ENCODE measurements around the gene MYH9.
A peak's percentile ranks its signal among the peaks of the same experiment; 100 is the strongest.
"Not testable (repeated sequence)": the region's sequence is repeated elsewhere in the genome, so short reads cannot be mapped to it uniquely, and the experiment has no call there.

Gene MYH9

DNA sequence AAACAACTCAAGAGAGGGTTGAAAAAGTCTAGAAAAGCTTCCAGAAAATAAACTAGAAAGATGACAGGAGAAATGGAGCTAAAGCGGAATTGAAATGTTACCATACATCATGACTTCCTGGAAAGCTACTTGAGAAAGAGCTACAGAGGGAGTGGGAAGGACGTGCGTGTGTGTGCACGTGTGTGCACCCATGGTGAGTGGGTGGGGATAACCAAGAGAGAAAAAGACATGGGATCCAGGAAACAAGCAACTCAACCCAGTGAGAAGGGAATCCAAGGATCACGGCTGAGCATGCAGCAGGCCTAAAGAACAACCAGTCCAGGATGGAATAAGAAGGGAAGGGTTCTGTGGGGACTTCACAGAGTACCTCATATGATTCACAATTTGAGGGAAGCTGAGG, 113.2 kb downstream of the MYH9 start:
- DNase-seq: no peak
- intact Hi-C loops (cut with DNase I): no loop called here

DNA sequence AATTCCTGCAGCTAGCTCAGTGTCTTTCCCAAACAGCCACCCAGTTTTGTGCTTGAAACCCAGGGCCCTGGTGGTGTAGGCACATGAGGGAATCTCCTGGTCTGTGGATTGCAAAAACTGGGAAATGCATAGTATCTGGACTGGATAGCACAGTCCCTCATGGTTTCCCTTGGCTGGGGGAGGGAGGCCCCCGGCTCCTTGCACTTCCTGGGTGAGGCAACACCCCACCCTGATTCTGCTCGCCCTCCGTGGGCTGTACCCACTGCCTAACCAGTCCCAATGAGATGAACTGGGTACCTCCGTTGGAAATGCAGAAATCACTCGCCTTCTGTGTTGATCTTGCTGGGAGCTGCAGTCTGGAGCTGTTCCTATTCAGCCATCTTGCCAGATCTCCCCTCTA, 115.8 kb downstream of the MYH9 start:
- DNase-seq: peak in 1 of 42 donors; percentile 14

DNA sequence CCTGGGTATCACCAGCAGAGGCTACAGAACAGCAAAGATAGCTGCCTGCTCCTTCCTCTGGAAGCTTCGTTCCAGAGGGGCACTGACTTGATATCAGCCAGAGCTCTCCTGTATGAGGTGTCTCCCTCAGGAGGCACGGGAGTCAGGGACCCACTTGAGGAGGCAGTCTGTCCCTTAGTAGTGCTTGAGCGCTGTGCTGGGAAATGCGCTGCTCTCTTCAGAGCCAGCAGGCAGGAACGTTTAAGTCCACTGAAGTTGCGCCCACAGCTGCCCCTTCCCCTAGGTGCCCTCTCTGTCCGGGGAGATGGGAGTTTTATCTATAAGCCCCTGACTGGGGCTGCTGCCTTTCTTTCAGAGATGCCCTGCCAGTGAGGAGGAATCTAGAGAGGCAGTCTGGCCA, 116.5 kb downstream of the MYH9 start:
- intact Hi-C loops (cut with DNase I): not testable (repeated sequence)
- DNase-seq: peak in 1 of 42 donors; percentile 0

More for the DNA sequence above, 115.8 kb downstream of the MYH9 start:
- intact Hi-C loops (cut with DNase I): not testable (repeated sequence)

DNA sequence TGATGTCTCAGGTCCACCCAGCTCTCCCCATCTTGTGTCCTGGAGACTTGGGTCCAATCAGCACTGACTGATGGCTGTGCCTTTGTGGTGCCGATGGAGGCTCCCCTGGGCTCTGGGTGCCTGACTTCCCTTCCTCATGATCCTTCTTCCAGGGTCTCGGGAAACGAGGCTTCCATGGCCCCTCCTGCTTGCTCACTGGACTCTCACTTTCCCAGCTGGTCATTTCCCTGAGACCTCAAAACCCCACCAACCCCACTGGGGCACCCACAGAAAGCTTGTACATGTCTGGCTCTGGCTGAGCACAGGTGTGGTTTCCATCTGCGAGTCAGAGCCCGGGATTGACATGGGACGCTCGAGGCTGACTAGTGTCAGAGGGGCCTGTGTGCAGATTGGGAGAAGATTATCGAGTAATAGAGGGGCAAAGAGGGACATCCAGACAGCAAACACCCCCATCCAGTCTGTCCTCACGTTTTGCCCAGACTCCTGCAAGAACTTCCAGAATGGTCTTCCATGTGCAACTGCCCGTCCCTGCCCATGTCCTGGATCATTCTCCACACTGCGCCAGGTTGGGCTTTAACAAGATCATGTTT, 119.8 kb downstream of the MYH9 start:
- DNase-seq: peak in 2 of 42 donors; percentile 0 to 9
- intact Hi-C loops (cut with DNase I): no loop called here

- peak in 2 of 42 donors; percentile 11 to 12 for DNase-seq
- intact Hi-C loops (cut with DNase I): no loop called here
These were observed 120.7 kb downstream of the MYH9 start for GRCh38 chr22:36267058-36267457.

DNA sequence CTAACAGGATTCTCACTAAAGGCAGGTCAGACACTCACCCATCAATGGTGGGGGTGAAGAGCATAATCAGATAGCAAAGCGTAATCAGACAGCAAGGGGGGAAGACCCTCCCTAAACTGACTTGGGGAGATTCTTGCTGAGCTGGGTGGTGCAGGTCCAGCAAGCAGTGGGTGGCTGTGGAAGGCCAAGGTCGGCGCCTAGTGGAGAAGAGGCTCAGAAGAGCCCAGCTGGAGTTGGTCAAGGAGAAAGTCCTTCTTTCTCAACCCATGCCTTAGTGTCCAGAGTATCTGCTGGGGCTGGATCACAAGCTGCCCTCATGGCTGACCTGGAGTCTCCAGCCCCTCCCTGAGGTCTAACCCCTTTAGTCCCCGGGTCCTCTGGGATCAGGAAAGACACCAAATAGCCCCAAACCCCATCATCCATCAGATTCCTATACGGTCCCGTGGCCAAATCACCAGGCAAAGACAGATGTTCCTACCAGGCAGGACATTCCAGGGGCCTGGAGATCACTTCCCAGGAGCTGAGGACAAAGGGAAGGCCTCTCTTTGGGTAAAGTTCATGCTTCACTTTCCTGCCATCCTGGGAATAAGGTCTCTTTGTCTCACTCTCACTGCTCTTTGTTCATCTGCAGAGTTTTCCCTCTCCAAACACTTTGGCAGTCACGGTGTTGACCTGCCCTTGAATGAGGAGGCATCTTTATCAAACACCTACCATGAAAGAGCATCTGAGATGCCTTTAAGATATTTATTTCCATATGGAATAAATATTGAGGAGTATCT, 123.7 kb downstream of the MYH9 start:
- DNase-seq: peak in 4 of 42 donors; percentile 7 to 33 (median 20)
- intact Hi-C loops (cut with DNase I): not testable (repeated sequence)

DNA sequence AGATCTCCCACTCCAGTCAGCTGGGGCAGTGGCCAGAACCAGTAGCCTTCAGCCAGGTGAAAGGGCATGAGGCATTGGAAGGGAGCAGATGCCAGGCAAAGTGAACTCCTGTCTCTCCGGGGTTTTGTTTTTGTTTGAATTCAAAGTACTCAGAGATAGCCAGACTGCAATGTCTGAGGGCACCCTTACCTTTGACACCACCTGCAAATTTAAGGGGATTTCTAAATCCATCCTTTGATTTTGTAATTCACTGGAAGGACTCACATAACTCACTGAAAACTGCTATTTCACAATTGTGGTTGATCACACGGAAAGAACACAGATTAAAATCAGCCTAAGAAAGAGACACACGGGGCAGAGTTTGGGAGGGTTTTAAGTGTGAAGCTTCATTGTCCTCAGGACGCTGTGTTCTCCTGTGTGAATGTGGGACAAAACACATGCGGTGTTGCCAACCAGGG, 124.5 kb downstream of the MYH9 start:
- intact Hi-C loops (cut with DNase I): not testable (repeated sequence)
- peak in 4 of 42 donors; percentile 22 to 34 (median 25) for DNase-seq

- DNase-seq: peak in 4 of 42 donors; percentile 4 to 22 (median 18)
- intact Hi-C loops (cut with DNase I): not testable (repeated sequence)
These were observed 125.5 kb downstream of the MYH9 start for GRCh38 chr22:36262307-36262706.

DNA sequence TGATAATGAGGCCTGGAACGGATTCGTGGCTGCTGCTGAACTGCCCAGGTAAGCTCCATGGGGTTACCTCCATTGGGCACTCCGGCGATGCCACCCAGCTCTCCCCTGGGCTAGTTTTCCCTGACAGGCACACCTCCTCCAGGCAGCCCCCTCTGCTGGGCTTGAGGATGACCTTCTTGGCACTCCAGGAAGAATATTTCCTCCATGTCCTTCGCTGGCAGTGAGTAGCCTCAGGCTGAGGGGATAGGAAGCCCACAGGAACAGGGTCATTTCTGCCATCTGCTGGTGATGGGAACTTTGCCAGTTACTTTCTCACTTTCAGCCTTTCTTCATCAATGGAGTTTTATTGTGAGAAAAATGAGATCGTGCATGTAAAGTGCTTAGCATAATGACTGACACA, 126.1 kb downstream of the MYH9 start:
- DNase-seq: peak in 4 of 42 donors; percentile 7 to 23 (median 14)
- intact Hi-C loops (cut with DNase I): not testable (repeated sequence)

- DNase-seq: peak in 1 of 42 donors; percentile 28
- intact Hi-C loops (cut with DNase I): no loop called here
These were observed 128.0 kb downstream of the MYH9 start for GRCh38 chr22:36259615-36260300.

- intact Hi-C loops (cut with DNase I): no loop called here
- DNase-seq: peak in 1 of 42 donors; percentile 32
These were observed 128.8 kb downstream of the MYH9 start for GRCh38 chr22:36258701-36259614.

GRCh38 chr22:36257948-36258670, 129.7 kb downstream of the MYH9 start:
- intact Hi-C loops (cut with DNase I): no loop called here
- no peak for DNase-seq

GRCh38 chr22:36257308-36257707, 130.5 kb downstream of the MYH9 start:
- intact Hi-C loops (cut with DNase I): no loop called here
- DNase-seq: no peak

- intact Hi-C loops (cut with DNase I): no loop called here
- no peak for DNase-seq
These were observed 131.3 kb downstream of the MYH9 start for GRCh38 chr22:36256478-36256877.

DNA sequence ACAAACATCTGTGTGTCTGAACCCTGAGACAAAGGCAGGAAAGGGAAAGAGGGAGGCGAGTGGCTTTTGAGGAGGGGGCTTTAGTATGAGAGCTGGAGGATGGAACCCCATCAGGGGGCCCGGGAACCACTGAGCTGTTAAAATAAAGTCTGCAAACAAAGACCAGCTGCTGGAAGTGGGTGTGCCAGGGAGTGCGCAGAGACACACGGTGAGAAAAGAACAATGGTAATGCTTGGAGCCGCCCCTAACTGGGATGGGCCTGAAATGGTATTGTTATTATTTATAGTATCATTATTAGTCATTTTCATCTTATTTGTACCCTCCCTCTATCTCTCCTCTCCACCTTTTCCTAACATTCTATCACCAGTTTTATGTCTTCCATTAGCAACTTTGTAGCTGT, 132.2 kb downstream of the MYH9 start:
- intact Hi-C loops (cut with DNase I); DNase-seq: not testable (repeated sequence)

GRCh38 chr22:36253523-36254490, 134.0 kb downstream of the MYH9 start:
- intact Hi-C loops (cut with DNase I): no loop called here
- DNase-seq: peak in 30 of 42 donors; percentile 24 to 76 (median 52)
